Osteocyte (in vitro differentiated cells): Measurements from ENCODE around the gene TTC4. TPM values are rescaled to one million over a fixed set of nuclear protein-coding genes. Genes with fewer than 3 reads are reported as not detected.

Source experiments
- DNase-seq: peaks from one replicate; pipeline ENCODE4 v3.0.0; 2021; ENCODE audit warnings: mixed read lengths; ENCODE audit not compliant: unreplicated experiment; ENCODE audit errors: extremely low spot score
- H3K27ac Mint-ChIP-seq: one replicate; pipeline ENCODE4 v1.8.0; 2021; ENCODE audit warnings: mild to moderate bottlenecking, mixed read lengths; ENCODE audit not compliant: unreplicated experiment
- H3K27me3 Mint-ChIP-seq: one replicate; pipeline ENCODE4 v1.8.0; 2021; ENCODE audit warnings: mixed read lengths; ENCODE audit not compliant: unreplicated experiment
- H3K36me3 Mint-ChIP-seq: one replicate; pipeline ENCODE4 v1.8.0; 2021; ENCODE audit warnings: mixed read lengths; ENCODE audit not compliant: unreplicated experiment
- H3K4me1 Mint-ChIP-seq: one replicate; pipeline ENCODE4 v1.8.0; 2021; ENCODE audit warnings: mixed read lengths; ENCODE audit not compliant: unreplicated experiment
- H3K4me3 Mint-ChIP-seq: one replicate; pipeline ENCODE4 v1.8.0; 2021; ENCODE audit warnings: mild to moderate bottlenecking, moderate library complexity, mixed read lengths; ENCODE audit not compliant: unreplicated experiment
- H3K9me3 Mint-ChIP-seq: one replicate; pipeline ENCODE4 v1.8.0; 2021; ENCODE audit warnings: mixed read lengths; ENCODE audit not compliant: unreplicated experiment
- CTCF ChIP-seq: fragments of 200-600 bp; sonication (generic); IDR thresholded peaks from 2 replicates; pipeline ENCODE4 v1.5.0; 2021; ENCODE audit warnings: antibody characterized with exemption, mild to moderate bottlenecking, moderate library complexity
- total RNA-seq: library from RNA; stranded (reverse); gene quantifications from 2 replicates; pipeline ENCODE4 v1.2.1, GENCODE V29; 2021

TTC4 gene
- total RNA-seq, 1 donor from 2014 or later, result 14.4 TPM

- DNase-seq, result no peak
- Mint-ChIP-seq H3K4me3 (peak overlapping the region; percentile 94), H3K27me3 (peaks cover 4% of the 10 kb centered on the region), H3K9me3 (no peaks in the 10 kb centered on the region), H3K27ac (peak overlapping the region; percentile 85), H3K36me3 (peaks cover 20% of the 10 kb centered on the region), H3K4me1 (peaks cover 19% of the 10 kb centered on the region)
- TF ChIP-seq CTCF, result no peak
Measured at GRCh38 chr1:54716299-54717047, 812 bp downstream of the TTC4 start.

- no peaks in the 10 kb centered on the region for H3K27me3 Mint-ChIP-seq
- no peak for DNase-seq
- no peak overlapping the region for H3K27ac Mint-ChIP-seq
- H3K36me3 Mint-ChIP-seq, result peaks cover 63% of the 10 kb centered on the region
- no peak for TF ChIP-seq CTCF
- peaks cover 15% of the 10 kb centered on the region for H3K9me3 Mint-ChIP-seq
- H3K4me3 Mint-ChIP-seq, result no peak overlapping the region
- peaks cover 6% of the 10 kb centered on the region for H3K4me1 Mint-ChIP-seq
Measured at GRCh38 chr1:54721719-54722118, 6.1 kb downstream of the TTC4 start.

GRCh38 chr1:54723985-54724384 lies 8.3 kb downstream of the TTC4 start:
- no peaks in the 10 kb centered on the region for H3K4me1 Mint-ChIP-seq
- H3K27me3 Mint-ChIP-seq, result no peaks in the 10 kb centered on the region
- H3K36me3 Mint-ChIP-seq, result peaks cover 67% of the 10 kb centered on the region
- DNase-seq, result no peak
- no peak for TF ChIP-seq CTCF
- no peak overlapping the region for H3K27ac Mint-ChIP-seq
- H3K4me3 Mint-ChIP-seq, result no peak overlapping the region
- peaks cover 15% of the 10 kb centered on the region for H3K9me3 Mint-ChIP-seq

GRCh38 chr1:54724771-54725170 lies 9.1 kb downstream of the TTC4 start:
- Mint-ChIP-seq H3K9me3 (peaks cover 15% of the 10 kb centered on the region), H3K4me1 (no peaks in the 10 kb centered on the region), H3K27ac (no peak overlapping the region), H3K4me3 (no peak overlapping the region), H3K27me3 (no peaks in the 10 kb centered on the region), H3K36me3 (peaks cover 65% of the 10 kb centered on the region)
- no peak for TF ChIP-seq CTCF
- DNase-seq, result peak; percentile 42

GRCh38 chr1:54728027-54728426 lies 12.4 kb downstream of the TTC4 start:
- TF ChIP-seq CTCF, result no peak
- Mint-ChIP-seq H3K4me1 (no peaks in the 10 kb centered on the region), H3K36me3 (peaks cover 61% of the 10 kb centered on the region), H3K27ac (no peak overlapping the region), H3K27me3 (no peaks in the 10 kb centered on the region), H3K4me3 (no peak overlapping the region), H3K9me3 (peaks cover 15% of the 10 kb centered on the region)
- peak; percentile 13 for DNase-seq
